HEK293 (cell line): Measurements from ENCODE around the gene PRLR.

Experiments used
- CTCF ChIA-PET: fragments of 350-600 bp; formaldehyde crosslinking; extraction: SDS; loops from one replicate; lab custom pipeline; 2021; ENCODE audit warnings: antibody characterized with exemption; lab: Yijun Ruan, JAX
- POLR2A ChIA-PET: fragments of 300-600 bp; formaldehyde crosslinking; extraction: SDS; loops from one replicate; lab custom pipeline; 2020; ENCODE audit warnings: antibody characterized with exemption, inconsistent platforms; lab: Yijun Ruan, JAX
- H3K27ac ChIP-seq: fragments of 200-500 bp; sonication (Bioruptor generic); 2 replicates; pipeline ENCODE4 v1.5.1; 2014; ENCODE audit warnings: low read depth, low read length, control low read depth, inconsistent platforms; ENCODE audit errors: extremely low read depth
- H3K36me3 ChIP-seq, 2 experiments: fragments of 200-500 bp in 1 of 2; sonication (Bioruptor generic) in 1 of 2; 1 replicate in 1 of 2; 2 replicates in 1 of 2; pipeline ENCODE4 v1.5.1; 2014 to 2017; ENCODE audit warnings: inconsistent platforms in 2 of 2, low read length in 2 of 2; ENCODE audit not compliant: control insufficient read depth in 2 of 2, insufficient read depth in 1 of 2
- H3K4me1 ChIP-seq: fragments of 200-500 bp; sonication (Bioruptor generic); 2 replicates; pipeline ENCODE4 v1.5.1; 2014; ENCODE audit warnings: mild to moderate bottlenecking, low read length, inconsistent platforms; ENCODE audit not compliant: control insufficient read depth, insufficient read depth
- H3K4me3 ChIP-seq: 2 replicates; pipeline ENCODE4 v1.5.1; 2011; ENCODE audit warnings: low read depth, mild to moderate bottlenecking, control low read depth, low read length, moderate library complexity
- H3K9me3 ChIP-seq: fragments of 200-500 bp; sonication (Bioruptor generic); 2 replicates; pipeline ENCODE4 v1.5.1; 2014; ENCODE audit warnings: low read depth, low read length, inconsistent platforms; ENCODE audit not compliant: control insufficient read depth, insufficient read depth
- CTCF ChIP-seq: fragments of 450-650 bp; formaldehyde crosslinking; IDR thresholded peaks from 2 replicates; pipeline ENCODE4 v1.5.1; 2016; ENCODE audit warnings: missing biosample characterization, missing genetic modification characterization
- KLF10 ChIP-seq: fragments of 450-650 bp; IDR thresholded peaks from 2 replicates; pipeline ENCODE4 v1.5.1; 2018; ENCODE audit warnings: missing biosample characterization, mild to moderate bottlenecking, missing genetic modification characterization
- RBAK ChIP-seq: fragments of 450-650 bp; formaldehyde crosslinking; IDR thresholded peaks from 2 replicates; pipeline ENCODE4 v1.5.1; 2016; ENCODE audit warnings: missing biosample characterization, missing genetic modification characterization
- REST ChIP-seq: fragments of 450-650 bp; formaldehyde crosslinking; IDR thresholded peaks from 2 replicates; pipeline ENCODE4 v1.5.1; 2016; ENCODE audit warnings: missing biosample characterization, missing genetic modification characterization
- ZBTB44 ChIP-seq: fragments of 450-650 bp; IDR thresholded peaks from 2 replicates; pipeline ENCODE4 v1.5.1; 2018; ENCODE audit warnings: missing biosample characterization, mild to moderate bottlenecking, missing genetic modification characterization
- ZBTB48 ChIP-seq: fragments of 450-650 bp; formaldehyde crosslinking; IDR thresholded peaks from 2 replicates; pipeline ENCODE4 v1.5.1; 2016; ENCODE audit warnings: missing biosample characterization, missing genetic modification characterization
- ZNF112 ChIP-seq: fragments of 450-650 bp; formaldehyde crosslinking; IDR thresholded peaks from 2 replicates; pipeline ENCODE4 v1.5.0; 2017; ENCODE audit warnings: missing biosample characterization, missing genetic modification characterization
- ZNF146 ChIP-seq: fragments of 450-650 bp; formaldehyde crosslinking; IDR thresholded peaks from 2 replicates; pipeline ENCODE4 v1.5.1; 2016; ENCODE audit warnings: missing biosample characterization, missing genetic modification characterization
- ZNF223 ChIP-seq: fragments of 450-650 bp; formaldehyde crosslinking; IDR thresholded peaks from 2 replicates; pipeline ENCODE4 v1.5.1; 2016; ENCODE audit warnings: missing biosample characterization, missing genetic modification characterization
- ZNF37A ChIP-seq: fragments of 450-650 bp; IDR thresholded peaks from 2 replicates; pipeline ENCODE4 v1.5.1; 2018; ENCODE audit warnings: missing biosample characterization, missing genetic modification characterization
- ZNF423 ChIP-seq: fragments of 450-650 bp; formaldehyde crosslinking; IDR thresholded peaks from 2 replicates; pipeline ENCODE4 v1.5.1; 2016; ENCODE audit warnings: missing biosample characterization, missing genetic modification characterization
- ZNF473 ChIP-seq: fragments of 450-650 bp; formaldehyde crosslinking; IDR thresholded peaks from 2 replicates; pipeline ENCODE4 v1.5.1; 2017; ENCODE audit warnings: missing biosample characterization, missing genetic modification characterization
- ZNF654 ChIP-seq: fragments of 450-650 bp; formaldehyde crosslinking; IDR thresholded peaks from 2 replicates; pipeline ENCODE4 v1.5.1; 2016; ENCODE audit warnings: low read depth, missing biosample characterization, missing genetic modification characterization
- ZNF658 ChIP-seq: fragments of 450-650 bp; formaldehyde crosslinking; IDR thresholded peaks from 2 replicates; pipeline ENCODE4; 2016; ENCODE audit warnings: missing biosample characterization, missing genetic modification characterization
- ZNF670 ChIP-seq: fragments of 450-650 bp; formaldehyde crosslinking; IDR thresholded peaks from 2 replicates; pipeline ENCODE4 v1.5.1; 2016; ENCODE audit warnings: missing biosample characterization, missing genetic modification characterization, low read depth
- ZNF701 ChIP-seq: fragments of 450-650 bp; formaldehyde crosslinking; IDR thresholded peaks from 2 replicates; pipeline ENCODE4 v1.5.1; 2016; ENCODE audit warnings: missing biosample characterization, missing genetic modification characterization
- ZSCAN16 ChIP-seq: fragments of 450-650 bp; formaldehyde crosslinking; IDR thresholded peaks from 2 replicates; pipeline ENCODE4 v1.5.1; 2016; ENCODE audit warnings: missing biosample characterization, missing genetic modification characterization

Gene PRLR

GRCh38 chr5:35083150-35083549 is 147.1 kb downstream of the PRLR start (continued):
- no peak for TF ChIP-seq ZNF112 (tag by site-specific recombination)
- no peak for TF ChIP-seq RBAK
- TF ChIP-seq CTCF, result no peak
- no peak for TF ChIP-seq ZNF423 (tag by site-specific recombination)

GRCh38 chr5:35082530-35082929 is 147.8 kb downstream of the PRLR start:
- no peaks in the 10 kb centered on the region for H3K9me3 ChIP-seq
- no peak overlapping the region for H3K27ac ChIP-seq
- CTCF ChIA-PET, result interaction anchor here (1.1 kb wide), 1 partner anchor 79 kb away, joined by 3 read pairs; no protein-coding TSS in a partner anchor
- POLR2A ChIA-PET, result no interaction called here
- H3K4me1 ChIP-seq, result no peaks in the 10 kb centered on the region
- no peaks in the 10 kb centered on the region for H3K36me3 ChIP-seq
- no peak overlapping the region for H3K4me3 ChIP-seq
- TF ChIP-seq ZNF223 (tag by site-specific recombination), result no peak
- TF ChIP-seq ZNF701 (tag by site-specific recombination), result no peak
- no peak for TF ChIP-seq ZNF473 (tag by site-specific recombination)
- no peak for TF ChIP-seq ZBTB44
- TF ChIP-seq ZNF654 (tag by site-specific recombination), result no peak
- TF ChIP-seq REST, result no peak

GRCh38 chr5:35081134-35081533 is 149.2 kb downstream of the PRLR start:
- no peak for TF ChIP-seq ZNF146 (tag by site-specific recombination)
- TF ChIP-seq ZSCAN16 (tag by site-specific recombination), result no peak
- TF ChIP-seq ZBTB48 (tag by site-specific recombination), result no peak
- TF ChIP-seq ZNF37A (tag by site-specific recombination), result no peak
- TF ChIP-seq KLF10 (tag by site-specific recombination), result no peak
- TF ChIP-seq ZNF658 (tag by site-specific recombination), result no peak
- TF ChIP-seq ZNF670 (tag by site-specific recombination), result no peak
- ChIA-PET POLR2A (no interaction called here), CTCF (no interaction called here)
- Histone ChIP-seq H3K36me3 (no peaks in the 10 kb centered on the region), H3K27ac (no peak overlapping the region), H3K4me1 (no peaks in the 10 kb centered on the region), H3K4me3 (no peak overlapping the region), H3K9me3 (no peaks in the 10 kb centered on the region)
